Hepatocyte (in vitro differentiated cells): Measurements from ENCODE around the gene SPDYE8. TPM values are rescaled to one million over a fixed set of nuclear protein-coding genes. Genes with fewer than 3 reads are reported as not detected.

Experiments
- polyA plus RNA-seq: library from polyadenylated mRNA; unstranded; fragments of >200 nt; fragmentation: Nextera tagmentation; extraction: Ambion mirVana; gene quantifications from 2 replicates; pipeline ENCODE4 v1.2.1, GENCODE V29; 2016
- small RNA-seq: library from RNA; depleted of rRNA; stranded (forward); fragments of <200 nt; gene quantifications from one replicate; pipeline ENCODE3, GENCODE V24; 2014
- total RNA-seq: library from RNA; depleted of rRNA; stranded (reverse); fragments of >200 nt; gene quantifications from 2 replicates; pipeline ENCODE4 v1.2.3, GENCODE V29; 2014

The SPDYE8 gene
- total and polyA plus RNA-seq, 2 experiments from 2014 or later = 0.07 to 0.19 TPM

Small RNA genes within 50 kb of the gene (small RNA-seq; reads per million reads assigned to genes)
- gene RF00019 = not detected

Other genes starting within 250 kb of the SPDYE8 start
- gene TYW1B, start 201.6 kb downstream of the SPDYE8 start, total RNA-seq = 1.9 TPM in 2 replicates
- gene TYW1B, start 201.6 kb downstream of the SPDYE8 start, polyA plus RNA-seq = 1.7 and 2.0 TPM in 2 replicates
- 9.6 and 10.3 TPM in 2 replicates for gene POM121, start 104.7 kb downstream of the SPDYE8 start, total RNA-seq
- gene POM121, start 104.7 kb downstream of the SPDYE8 start, polyA plus RNA-seq = 16.1 and 17.8 TPM in 2 replicates
- gene TRIM74, start 60.3 kb downstream of the SPDYE8 start, total RNA-seq = 0.47 and 2.4 TPM in 2 replicates
- gene TRIM74, start 60.3 kb downstream of the SPDYE8 start, polyA plus RNA-seq = 0.74 and 1.7 TPM in 2 replicates
- 0.07 TPM in 1 of 2 replicates, not detected in the other for gene SPDYE11, start 28.1 kb upstream of the SPDYE8 start, total RNA-seq
- gene SPDYE11, start 28.1 kb upstream of the SPDYE8 start, polyA plus RNA-seq = 0.38 and 0.45 TPM in 2 replicates
- 0.07 TPM in 1 of 2 replicates, not detected in the other for gene SPDYE9, start 56.3 kb upstream of the SPDYE8 start, total RNA-seq
- gene SPDYE9, start 56.3 kb upstream of the SPDYE8 start, polyA plus RNA-seq = 0.19 and 0.38 TPM in 2 replicates